Right renal cortex interstitium (tissue), 3 donors: ENCODE data around the gene AMDHD2. TPM values are rescaled to one million over a fixed set of nuclear protein-coding genes. Genes with fewer than 3 reads are reported as not detected.

Source experiments
- DNase-seq, 3 donors: peaks; one replicate each; pipeline ENCODE4 v3.0.0-alpha.2; 2013; ENCODE audit warnings: low read depth in 3 of 3, low spot score in 2 of 3
- polyA plus RNA-seq, 3 donors: library from polyadenylated mRNA; unstranded; fragments of 120-200 nt; gene quantifications; one replicate each; pipeline ENCODE4 v1.2.1, GENCODE V29; 2013; ENCODE audit not compliant: insufficient read length in 3 of 3

Gene AMDHD2
- polyA plus RNA-seq, 3 donors = 18.6 to 24.0 (median 21.7) TPM

DNA sequence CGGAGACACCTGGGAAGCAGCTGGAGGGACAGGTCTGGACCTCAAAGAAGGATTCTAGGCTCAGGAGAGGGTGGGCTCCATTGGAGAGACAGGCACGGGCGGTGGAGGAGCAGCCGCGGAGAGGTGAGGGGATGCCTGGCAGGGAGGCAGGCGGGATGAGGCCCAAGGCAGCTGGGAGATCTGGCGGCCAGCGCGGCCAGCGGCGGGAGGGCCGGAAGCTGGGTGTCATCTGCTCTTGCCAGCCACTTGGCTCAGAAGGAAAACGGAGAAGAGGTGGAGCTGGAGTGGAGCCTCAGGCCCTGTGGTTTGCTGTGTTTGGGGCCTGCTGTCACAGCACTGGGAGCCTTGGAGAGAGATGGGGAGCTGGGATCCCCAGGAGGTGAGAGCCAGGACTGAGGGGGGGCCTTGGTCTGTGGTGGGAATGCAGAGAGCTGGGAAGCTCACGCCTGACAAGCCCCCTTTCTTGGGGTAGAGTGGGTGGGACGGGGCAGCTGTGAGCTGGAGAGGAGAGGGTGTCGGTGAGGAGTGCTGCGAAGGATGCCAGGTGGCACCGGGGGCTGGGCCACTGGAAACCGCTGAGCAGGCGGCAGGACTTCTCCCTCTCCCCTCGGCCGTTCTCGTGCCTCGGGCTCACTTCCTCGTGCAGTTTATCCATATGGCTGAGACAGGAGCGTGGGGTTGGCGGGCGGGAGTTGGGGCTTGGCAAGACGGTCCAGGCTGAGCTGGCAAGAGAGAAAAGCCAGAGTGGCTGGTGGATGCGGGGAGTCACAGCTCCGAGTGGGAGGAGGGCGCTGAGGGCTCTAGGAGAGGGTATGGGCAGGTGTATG is 37.2 kb upstream of the AMDHD2 start:
- no peak for DNase-seq

DNA sequence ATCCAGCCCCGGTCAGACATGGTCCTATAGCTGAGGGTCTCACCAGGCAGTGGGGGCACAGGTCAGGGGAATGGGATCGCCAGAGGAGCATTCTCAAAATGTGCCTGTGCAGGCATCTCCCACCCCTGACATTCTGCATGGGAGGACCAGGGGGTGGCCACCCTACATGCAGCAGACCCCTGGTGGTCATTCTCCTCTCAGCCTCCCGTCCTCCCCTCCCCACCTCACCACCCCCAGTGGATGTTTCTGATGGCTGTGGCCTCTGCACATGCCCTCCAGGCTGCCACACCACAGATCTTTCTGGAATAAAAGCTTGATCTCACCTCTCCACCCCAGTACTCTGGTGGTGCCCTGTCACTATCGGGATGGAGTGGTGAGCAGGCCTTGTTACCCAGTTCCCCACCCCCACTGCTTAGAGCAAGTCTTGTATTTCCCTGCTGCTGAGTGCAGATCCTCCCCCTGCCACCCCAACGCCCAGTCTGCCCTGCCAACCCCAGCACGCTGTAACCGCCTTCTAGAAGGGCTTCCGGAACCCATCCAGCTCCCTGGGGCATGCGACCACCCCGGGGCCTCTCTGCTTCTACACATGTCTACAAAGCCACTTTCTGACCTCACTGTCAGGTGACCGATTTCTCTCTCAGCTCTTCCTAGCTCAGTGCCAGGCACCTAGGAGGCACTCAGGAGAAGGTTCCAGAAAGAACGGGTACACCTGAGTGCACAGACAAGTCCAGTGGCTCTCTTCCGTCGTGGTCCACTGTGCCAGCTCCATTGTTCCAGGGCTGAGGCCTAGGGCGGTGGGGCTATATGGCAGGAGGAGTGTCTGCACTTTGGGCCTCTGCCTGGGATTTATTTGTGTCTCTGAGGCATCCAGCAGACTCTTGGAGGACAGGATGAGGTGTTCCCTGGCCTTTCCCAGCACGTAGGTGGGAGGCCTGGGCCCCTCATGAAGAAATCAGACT is 36.0 kb upstream of the AMDHD2 start:
- no peak for DNase-seq

DNA sequence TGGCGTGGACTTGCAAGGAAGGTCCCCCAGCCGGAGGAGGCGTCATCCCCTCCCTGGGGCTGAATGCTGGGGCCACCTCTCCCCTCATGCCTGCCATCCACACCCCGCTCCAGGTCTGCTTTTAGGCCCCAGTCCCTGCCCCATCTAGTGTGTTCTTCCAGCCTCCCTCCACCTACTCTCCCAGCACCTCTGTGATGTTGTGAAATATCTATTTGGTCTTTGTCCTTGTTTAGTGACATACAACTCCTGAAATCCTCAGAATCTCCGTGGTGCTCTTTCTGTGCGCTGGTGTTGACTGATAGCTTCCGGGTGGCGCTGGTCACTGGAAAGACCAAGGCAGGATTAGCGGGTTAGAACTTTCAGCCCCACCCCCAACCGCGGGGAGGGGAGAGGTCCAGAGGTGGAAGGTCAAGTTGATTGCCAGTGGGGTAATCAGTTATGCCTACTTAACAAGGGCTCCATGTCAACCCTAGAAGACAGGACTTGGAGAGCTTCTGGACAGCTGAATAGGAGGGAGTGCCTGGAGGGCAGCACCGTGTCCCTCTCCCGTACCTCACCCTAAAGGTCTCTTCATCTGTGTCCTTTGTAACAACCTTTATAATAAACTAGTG is 35.2 kb upstream of the AMDHD2 start:
- DNase-seq = no peak

DNA sequence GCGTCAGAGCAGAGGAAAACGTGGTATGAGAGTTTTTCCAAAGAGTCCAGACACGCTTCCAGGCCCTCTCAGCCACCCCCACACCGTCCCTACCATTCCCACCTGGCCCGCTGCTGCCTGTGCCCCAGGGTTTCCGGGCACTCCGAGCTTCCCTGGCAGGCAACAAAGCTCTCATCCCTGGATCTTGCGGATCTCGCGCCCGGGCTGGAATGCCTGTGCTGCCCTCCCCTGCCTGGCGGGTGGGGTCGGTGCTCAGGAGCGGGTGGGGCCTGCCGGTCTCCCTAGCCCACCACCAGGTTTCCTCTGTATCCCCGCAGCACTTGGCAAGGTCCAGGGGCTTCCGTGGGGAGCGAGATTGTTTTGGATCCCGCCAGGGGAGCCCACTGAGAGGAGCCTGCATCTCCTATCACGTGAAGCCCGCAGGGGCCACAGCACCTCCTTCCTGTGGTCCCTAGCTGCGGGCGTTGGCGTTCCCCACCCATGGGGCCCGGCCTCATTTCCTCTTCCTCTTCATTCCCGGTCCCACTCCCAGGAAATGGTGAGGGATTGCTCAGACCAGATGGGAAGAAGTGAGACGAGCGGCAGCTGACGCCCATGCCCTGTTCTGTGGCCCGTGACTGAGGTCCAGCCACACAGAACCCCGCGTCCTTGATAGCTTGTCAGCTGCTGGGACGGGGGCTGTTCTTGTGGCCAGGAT is 34.2 kb upstream of the AMDHD2 start:
- DNase-seq = no peak

DNA sequence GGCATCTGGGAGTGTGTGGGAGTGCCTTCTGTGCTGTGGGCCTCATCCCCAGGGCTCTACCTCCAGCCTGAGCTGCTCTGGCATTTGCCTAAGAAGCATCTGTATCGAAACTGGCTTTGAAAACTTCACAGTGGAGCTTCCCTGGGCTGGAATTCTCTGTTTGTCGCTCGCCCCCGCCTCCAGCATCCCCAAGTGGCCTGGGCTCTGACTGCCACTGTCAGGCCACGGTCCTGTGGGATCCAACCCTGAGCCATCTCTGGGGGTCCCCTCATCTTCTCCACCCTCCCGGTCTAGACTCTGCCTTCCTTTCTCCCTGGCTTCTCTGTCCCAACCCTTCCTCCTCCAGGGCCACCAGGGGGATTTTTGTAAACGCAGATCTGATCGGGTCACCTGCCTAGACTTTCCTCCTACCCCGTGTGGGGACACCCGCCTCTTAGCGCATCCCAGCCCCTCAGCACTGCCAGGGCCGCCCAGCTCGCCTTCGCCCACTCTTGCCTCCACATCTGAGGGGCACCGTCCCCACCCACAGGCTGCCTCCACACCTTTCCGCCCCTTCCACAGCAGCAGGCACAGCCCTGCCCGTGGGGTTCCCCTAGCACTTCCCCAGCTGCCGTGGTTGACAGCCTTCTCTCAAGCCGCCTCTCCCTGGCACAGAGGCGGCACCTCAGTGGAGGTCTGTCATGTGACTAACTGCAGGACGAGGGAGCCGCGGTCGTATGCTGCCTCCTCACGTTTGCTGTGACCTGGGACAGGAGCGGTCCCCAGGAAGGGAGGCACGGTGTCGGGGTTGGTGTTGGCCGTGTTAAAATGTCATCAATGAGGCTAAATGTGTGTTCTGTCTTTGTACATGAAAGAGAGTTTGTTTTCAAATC is 33.3 kb upstream of the AMDHD2 start:
- no peak for DNase-seq

DNA sequence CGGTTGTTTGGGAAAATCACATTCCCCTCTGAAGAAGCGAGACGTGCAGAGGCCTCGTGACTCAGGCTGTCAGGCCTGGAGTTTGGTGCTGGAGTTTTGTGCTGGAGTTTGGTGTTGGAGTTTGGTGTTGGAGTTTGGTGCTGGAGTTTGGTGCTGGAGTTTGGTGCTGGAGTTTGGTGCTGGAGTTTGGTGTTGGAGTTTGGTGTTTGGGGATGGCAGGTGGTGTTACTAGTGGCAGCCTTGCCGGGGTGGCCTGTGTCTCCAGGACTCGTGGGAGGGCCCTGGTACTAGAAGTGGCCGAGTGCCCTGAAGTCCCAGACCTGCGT is 32.7 kb upstream of the AMDHD2 start:
- DNase-seq = no peak

DNA sequence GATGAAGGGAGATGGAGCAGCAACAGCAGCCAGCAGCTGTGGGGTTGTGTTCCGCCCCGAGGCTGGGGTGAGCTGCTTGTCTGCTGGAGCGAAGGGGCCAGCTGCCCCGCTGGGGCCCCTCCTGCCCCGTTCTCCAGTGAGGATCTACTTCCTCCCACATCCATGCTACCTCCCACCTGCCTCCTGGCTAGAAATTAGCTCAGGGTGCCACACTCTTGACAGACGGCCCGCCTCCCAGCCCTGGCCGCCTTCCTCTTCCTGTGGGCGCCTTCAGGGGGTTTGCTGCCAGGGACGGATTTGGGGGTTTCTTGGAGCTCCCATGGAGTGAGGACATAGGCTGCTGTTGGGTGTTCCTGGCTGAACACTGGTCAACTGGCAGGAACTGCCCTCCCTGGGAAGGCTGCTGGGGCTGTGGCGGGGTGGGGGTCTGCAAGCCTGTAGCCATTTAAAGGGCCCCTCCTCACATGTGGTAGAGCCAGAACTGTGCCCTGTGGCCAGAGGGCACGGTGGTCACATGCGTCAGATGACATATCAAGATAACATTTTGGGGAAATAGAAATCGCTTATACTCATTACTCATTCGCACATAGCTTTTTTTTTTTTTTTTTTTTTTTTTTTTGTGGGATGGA is 32.2 kb upstream of the AMDHD2 start:
- DNase-seq = no peak

DNA sequence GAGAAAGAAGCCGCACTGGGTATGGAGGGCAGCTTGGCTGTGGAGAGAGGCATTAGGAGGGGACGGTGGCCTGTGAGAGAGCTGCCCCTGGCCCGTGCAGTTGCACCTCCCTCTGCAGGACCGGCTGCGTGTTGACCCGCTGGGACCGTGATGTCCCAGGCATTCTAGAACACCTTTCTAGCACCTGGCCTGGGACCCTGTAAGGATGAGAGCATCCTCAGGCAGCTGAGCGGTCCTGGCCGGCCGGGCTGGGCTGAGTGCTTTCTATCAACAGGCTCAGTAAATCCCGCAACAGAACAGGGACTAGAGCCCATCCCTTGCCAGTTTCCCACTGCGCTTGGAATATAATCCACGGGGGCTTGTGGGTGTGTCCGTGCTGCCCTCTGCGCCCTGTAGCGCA is 30.6 kb upstream of the AMDHD2 start:
- DNase-seq = no peak

DNA sequence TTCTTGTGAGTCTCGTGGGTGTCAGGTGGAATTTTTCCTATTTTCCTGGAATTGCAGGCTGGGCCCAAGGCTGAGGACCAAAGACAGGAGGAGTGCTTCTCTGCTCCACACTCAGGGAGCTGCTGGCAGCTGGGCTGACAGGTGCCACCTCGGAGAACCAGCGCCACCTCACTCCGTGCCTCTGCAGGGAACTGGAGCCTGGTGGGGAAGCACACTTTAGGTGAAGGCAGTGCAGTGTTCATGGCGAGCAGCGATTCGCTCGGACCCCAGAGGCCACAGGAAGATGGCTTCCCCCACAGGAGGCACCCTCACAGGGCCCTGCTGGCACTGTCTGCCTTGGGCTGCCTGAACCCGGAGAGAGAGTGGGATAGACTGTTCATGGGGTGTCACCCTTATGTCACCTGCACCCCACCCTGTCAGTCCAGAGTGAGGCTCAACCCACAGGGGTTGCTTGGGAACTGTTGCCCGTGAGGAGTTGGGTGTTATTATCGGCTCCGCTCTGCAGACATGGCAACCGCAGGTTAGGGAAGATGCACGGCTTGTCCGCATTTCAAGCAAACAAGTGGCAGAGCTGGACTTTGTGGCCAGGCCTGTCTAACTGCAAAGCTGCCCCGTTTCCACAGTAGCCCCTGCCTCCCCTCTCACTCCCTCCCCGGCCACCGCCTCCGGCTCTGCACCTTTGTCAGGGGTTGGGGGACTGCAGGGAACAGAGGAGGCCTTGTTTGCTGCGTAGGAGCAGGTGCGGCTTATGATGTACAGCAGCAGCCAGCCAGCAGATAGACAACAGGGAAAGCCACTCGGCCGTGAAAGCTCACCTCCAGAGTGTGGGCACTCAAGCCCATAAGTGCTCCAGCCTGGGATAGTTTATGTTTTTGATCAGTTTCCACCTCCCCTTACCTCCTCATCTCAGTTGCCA is 29.7 kb upstream of the AMDHD2 start:
- no peak for DNase-seq

DNA sequence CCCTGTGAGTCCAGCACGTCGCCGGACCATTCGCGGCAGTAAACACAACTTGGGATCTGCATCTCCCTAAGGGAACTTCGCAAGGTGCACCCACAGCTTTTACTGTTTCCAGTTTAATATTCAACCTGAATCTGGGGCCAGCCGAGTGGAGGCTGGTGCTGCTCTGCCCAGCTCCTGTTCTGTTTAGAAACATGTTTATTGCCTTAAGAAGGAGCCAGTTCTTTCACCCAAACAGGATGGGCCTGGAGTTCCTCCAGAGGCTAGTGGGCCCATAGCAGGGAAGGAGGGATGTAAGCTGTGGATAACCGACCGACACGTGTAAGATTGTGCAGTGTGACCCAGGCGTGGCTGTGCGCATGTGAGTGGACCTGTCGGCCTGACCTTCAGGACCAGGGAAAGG is 27.9 kb upstream of the AMDHD2 start:
- DNase-seq = no peak

DNA sequence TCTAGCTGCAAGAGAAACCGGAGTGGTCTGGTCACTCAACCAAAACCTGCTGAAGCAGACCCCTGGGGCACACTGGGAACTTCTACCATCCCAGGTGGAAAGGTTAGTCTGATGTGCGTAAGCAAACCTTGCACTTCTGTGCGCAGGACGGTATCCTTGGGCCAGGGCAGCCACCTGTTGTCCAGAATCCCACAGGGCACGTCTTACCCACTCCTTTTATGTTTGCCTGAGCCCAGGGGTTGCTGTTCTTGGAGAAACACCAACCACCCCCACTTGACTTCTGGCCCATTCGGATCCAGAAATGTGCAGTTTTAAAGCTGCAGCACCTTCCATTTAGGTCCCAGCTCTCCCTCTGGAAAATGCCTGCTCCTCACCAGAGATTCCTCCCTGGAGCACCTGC is 26.6 kb upstream of the AMDHD2 start:
- DNase-seq = no peak

DNA sequence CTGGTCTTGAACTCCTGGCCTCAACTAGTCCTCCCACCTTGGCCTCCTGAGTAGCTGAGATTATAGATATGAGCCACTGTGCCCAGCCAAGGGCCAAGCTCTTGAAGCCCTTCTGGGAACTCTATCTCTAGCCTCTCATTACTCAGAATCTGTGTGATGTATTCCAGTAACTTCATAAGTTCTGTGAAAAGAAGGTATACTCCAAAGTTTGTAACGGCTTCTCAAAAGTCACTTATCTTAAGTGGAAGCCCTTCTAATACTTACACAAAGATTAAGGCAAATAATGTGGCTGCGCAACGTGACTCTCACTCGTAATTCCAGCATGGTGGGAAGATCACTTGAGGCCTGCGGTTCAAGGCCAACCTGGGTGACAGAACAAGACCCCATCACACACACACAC is 25.6 kb upstream of the AMDHD2 start:
- no peak for DNase-seq

DNA sequence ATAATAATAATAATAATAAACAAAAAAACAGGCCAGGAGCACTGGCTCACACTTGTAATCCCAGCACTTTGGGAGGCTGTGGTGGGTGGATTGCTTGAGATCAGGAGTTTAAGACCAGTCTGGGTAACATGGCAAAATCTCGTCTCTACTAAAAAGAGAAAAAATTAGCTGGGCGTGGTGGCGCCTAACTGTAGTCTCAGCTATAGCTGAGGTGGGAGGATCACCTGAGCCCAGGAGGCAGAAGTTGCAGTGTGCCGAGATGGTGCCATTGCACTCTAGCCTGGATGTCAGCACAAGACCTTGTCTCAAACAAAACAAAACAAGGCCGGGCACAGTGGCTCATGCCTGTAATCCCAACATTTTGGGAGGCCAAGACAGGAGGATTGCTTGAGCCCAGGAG is 25.1 kb upstream of the AMDHD2 start:
- no peak for DNase-seq

DNA sequence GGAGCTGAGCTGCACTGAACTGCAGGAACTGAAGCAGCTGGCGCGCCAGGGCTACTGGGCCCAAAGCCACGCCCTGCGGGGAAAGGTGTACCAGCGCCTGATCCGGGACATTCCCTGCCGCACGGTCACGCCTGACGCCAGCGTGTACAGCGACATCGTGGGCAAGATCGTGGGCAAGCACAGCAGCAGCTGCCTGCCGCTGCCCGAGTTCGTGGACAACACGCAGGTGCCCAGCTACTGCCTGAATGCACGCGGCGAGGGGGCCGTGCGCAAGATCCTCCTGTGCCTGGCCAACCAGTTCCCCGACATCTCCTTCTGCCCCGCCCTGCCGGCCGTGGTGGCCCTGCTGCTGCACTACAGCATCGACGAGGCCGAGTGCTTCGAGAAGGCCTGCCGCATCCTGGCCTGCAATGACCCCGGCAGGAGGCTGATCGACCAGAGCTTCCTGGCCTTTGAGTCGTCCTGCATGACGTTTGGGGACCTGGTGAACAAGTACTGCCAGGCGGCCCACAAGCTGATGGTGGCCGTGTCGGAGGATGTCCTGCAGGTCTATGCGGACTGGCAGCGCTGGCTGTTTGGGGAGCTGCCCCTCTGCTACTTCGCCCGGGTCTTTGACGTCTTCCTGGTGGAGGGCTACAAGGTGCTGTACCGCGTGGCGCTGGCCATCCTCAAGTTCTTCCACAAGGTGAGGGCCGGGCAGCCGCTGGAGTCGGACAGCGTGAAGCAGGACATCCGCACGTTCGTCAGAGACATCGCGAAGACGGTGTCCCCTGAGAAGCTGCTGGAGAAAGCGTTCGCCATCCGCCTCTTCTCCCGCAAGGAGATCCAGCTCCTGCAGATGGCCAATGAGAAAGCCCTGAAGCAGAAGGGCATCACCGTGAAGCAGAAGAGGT is 23.7 kb upstream of the AMDHD2 start:
- no peak for DNase-seq

DNA sequence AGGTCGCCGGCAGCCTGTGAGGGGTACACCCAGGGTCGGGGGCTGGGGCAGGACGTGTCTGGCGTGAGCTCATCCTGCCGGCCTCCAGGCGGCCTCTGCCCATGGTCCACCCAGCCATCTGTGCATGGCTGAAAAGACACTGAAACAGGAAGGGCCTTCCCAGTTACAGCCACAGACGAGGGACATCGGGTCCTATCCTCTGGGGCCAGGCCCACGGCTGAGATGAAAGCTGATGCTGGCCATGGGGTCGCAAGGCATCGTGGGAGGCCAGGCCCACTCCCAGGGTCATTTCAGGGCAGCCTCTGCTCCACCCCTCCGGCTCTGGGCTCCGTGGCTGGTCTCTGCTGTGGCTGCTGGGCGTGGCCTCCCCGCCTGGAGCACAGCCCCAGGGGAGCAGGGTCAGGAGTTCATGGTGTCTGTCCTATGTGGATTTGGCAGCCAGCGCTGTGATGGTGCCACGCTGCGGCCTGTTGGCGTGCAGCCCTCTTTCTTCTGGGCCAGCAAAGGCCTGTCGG is 23.0 kb upstream of the AMDHD2 start:
- DNase-seq = no peak

DNA sequence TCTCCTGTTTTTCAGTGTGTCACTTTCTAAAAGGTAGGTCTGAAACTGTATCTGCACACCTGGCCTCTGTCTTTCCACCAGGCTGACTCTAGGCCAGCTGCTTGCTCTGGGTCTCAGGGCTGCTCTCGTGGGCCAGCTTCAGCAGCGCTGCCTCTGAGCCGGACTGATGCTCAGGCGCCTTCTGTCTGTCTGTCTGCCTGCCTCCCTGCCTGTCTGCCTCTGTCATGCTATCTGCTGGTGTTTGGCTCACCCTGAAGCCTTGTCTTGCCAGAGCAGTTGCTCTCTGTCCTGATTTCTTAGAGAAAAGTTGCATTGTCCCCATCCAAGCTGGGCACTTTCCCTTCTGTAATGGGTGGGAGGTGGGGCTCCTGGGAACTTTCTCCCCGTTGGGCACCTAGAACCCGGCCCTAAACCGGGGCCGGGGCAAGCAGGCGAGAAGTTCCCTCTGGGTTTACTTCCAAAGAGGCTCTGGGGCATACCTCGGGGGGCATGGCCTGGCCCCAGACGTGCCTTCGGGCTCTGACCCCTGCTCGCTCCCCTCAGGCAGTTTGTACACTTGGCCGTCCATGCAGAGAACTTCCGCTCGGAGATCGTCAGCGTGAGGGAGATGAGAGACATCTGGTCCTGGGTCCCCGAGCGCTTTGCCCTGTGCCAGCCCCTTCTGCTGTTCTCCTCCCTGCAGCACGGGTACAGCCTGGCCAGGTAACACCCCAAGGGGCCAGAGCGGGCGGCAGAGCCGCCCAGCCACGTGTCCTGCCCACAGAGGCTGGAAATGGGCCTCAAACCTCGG is 22.3 kb upstream of the AMDHD2 start:
- DNase-seq = no peak
